H1 (cell line): Measurements from ENCODE around the gene PSME1. TPM values are rescaled to one million over a fixed set of nuclear protein-coding genes. Genes with fewer than 3 reads are reported as not detected.

Experiments used
- CTCF ChIA-PET: fragments of 300-600 bp; sonication (Branson Sonifier 250); formaldehyde crosslinking; loops from one replicate; lab custom pipeline; 2021; ENCODE audit not compliant: partially characterized antibody; lab: Charles Lee
- POLR2A ChIA-PET: fragments of 300-600 bp; sonication (Branson Sonifier 250); formaldehyde crosslinking; loops from one replicate; lab custom pipeline; 2021; ENCODE audit warnings: inconsistent platforms; ENCODE audit not compliant: partially characterized antibody; lab: Charles Lee
- DNase-seq, 2 experiments: peaks; one replicate each; pipeline versions ENCODE4 v3.0.0 to v3.0.0-alpha.2; 2010 to 2022; ENCODE audit warnings: low spot score in 2 of 2, low read depth in 1 of 2, mixed read lengths in 1 of 2
- FAIRE-seq: peaks from 2 replicates; lab custom pipeline; 2011; peaks lifted over from hg19 to GRCh38; lab: Jason Lieb, UNC
- H2AFZ ChIP-seq: 2 replicates; pipeline ENCODE4 v1.8.1; 2012; ENCODE audit warnings: low read length, inconsistent platforms
- H2AK5ac ChIP-seq: 2 replicates; pipeline ENCODE4 v1.6.1; 2013; ENCODE audit warnings: low read depth, low read length
- H2BK120ac ChIP-seq: replicated peaks from 2 replicates; pipeline ENCODE3; 2013; ENCODE audit warnings: low read depth, low read length, inconsistent platforms
- H2BK12ac ChIP-seq: 2 replicates; pipeline ENCODE4 v1.6.1; 2013; ENCODE audit warnings: low read depth, low read length
- H2BK15ac ChIP-seq: 2 replicates; pipeline ENCODE4 v1.6.1; 2013; ENCODE audit warnings: low read length
- H2BK20ac ChIP-seq: 2 replicates; pipeline ENCODE4 v1.6.1; 2013; ENCODE audit warnings: low read length
- H2BK5ac ChIP-seq: 2 replicates; pipeline ENCODE4 v1.6.1; 2013; ENCODE audit warnings: low read depth, low read length
- H3K14ac ChIP-seq: 2 replicates; pipeline ENCODE4 v1.6.1; 2013; ENCODE audit warnings: inconsistent platforms; ENCODE audit not compliant: insufficient read length
- H3K18ac ChIP-seq: 2 replicates; pipeline ENCODE4 v1.6.1; 2013; ENCODE audit warnings: low read length; ENCODE audit errors: extremely low read depth
- H3K23ac ChIP-seq: 2 replicates; pipeline ENCODE4 v1.6.1; 2013; ENCODE audit warnings: inconsistent platforms; ENCODE audit not compliant: insufficient read length
- H3K23me2 ChIP-seq: 2 replicates; pipeline ENCODE4 v1.6.1; 2013; ENCODE audit warnings: low read depth, low read length
- H3K27ac ChIP-seq: 2 replicates; pipeline ENCODE4 v1.6.1; 2011; ENCODE audit warnings: low read depth, low read length, inconsistent platforms
- H3K27me3 ChIP-seq, 4 experiments: replicated peaks in 1 of 4; 1 replicate in 1 of 4; 2 replicates in 3 of 4; pipeline versions ENCODE4 v1.6.1 to v1.8.1; 2011 to 2013; ENCODE audit warnings: low read length in 3 of 4, mild to moderate bottlenecking in 3 of 4, inconsistent platforms in 2 of 4, mixed read lengths in 2 of 4, moderate library complexity in 1 of 4; ENCODE audit not compliant: control insufficient read depth in 3 of 4, insufficient read depth in 3 of 4; ENCODE audit errors: extremely low read depth in 1 of 4
- H3K36me3 ChIP-seq, 4 experiments: 2 replicates each; pipeline versions ENCODE4 v1.6.1 to v1.8.1; 2011 to 2013; ENCODE audit warnings: mild to moderate bottlenecking in 4 of 4, low read length in 3 of 4, moderate library complexity in 2 of 4, control low read depth in 1 of 4, inconsistent platforms in 1 of 4; ENCODE audit not compliant: insufficient read depth in 4 of 4, control insufficient read depth in 2 of 4
- H3K4ac ChIP-seq: replicated peaks from 2 replicates; pipeline ENCODE3; 2013; ENCODE audit warnings: low read length, low read depth, mixed read lengths, inconsistent platforms; ENCODE audit not compliant: insufficient read length
- H3K4me1 ChIP-seq, 4 experiments: replicated peaks in 1 of 4; 1 replicate in 1 of 4; 2 replicates in 3 of 4; pipeline versions ENCODE4 v1.6.1 to v1.8.1; 2011 to 2013; ENCODE audit warnings: low read length in 3 of 4, inconsistent platforms in 2 of 4, mixed read lengths in 1 of 4; ENCODE audit not compliant: insufficient read depth in 4 of 4, control insufficient read depth in 3 of 4
- H3K4me2 ChIP-seq, 2 experiments: 2 replicates each; pipeline versions ENCODE4 v1.6.1 to v1.8.1; 2011 to 2013; ENCODE audit warnings: low read depth in 2 of 2, low read length in 2 of 2, control low read depth in 1 of 2, inconsistent platforms in 1 of 2, mild to moderate bottlenecking in 1 of 2; ENCODE audit not compliant: insufficient read depth in 1 of 2
- H3K4me3 ChIP-seq, 4 experiments: fragments of 200-600, 300-600 bp in 1 of 4; sonication (generic), shearing (Covaris generic), sonication (Bioruptor Twin) in 1 of 4; 2 replicates each; pipeline versions ENCODE4 v1.5.1 to v1.8.1; 2011 to 2016; ENCODE audit warnings: low read length in 4 of 4, low read depth in 3 of 4, control low read depth in 2 of 4, inconsistent platforms in 2 of 4, mild to moderate bottlenecking in 2 of 4, mixed read lengths in 1 of 4, moderate library complexity in 1 of 4; ENCODE audit not compliant: insufficient read depth in 2 of 4; ENCODE audit errors: extremely low read depth in 1 of 4
- H3K56ac ChIP-seq: replicated peaks from 2 replicates; pipeline ENCODE3; 2013; ENCODE audit warnings: low read depth, mild to moderate bottlenecking, mixed read lengths, low read length, inconsistent platforms; ENCODE audit not compliant: insufficient read length
- H3K79me1 ChIP-seq: 2 replicates; pipeline ENCODE4 v1.6.1; 2013; ENCODE audit warnings: low read depth, low read length, control low read depth
- H3K79me2 ChIP-seq, 2 experiments: 2 replicates each; pipeline versions ENCODE4 v1.6.1 to v1.8.1; 2012 to 2013; ENCODE audit warnings: low read length in 2 of 2, mild to moderate bottlenecking in 2 of 2, inconsistent platforms in 1 of 2; ENCODE audit not compliant: insufficient read depth in 2 of 2, control insufficient read depth in 1 of 2
- H3K9ac ChIP-seq, 4 experiments: replicated peaks in 1 of 4; 1 replicate in 1 of 4; 2 replicates in 3 of 4; pipeline versions ENCODE4 v1.6.1 to v1.8.1; 2011 to 2013; ENCODE audit warnings: low read depth in 3 of 4, low read length in 3 of 4, control low read depth in 2 of 4, mild to moderate bottlenecking in 2 of 4, moderate library complexity in 2 of 4, inconsistent platforms in 1 of 4; ENCODE audit errors: extremely low read depth in 1 of 4
- H3K9me3 ChIP-seq, 2 experiments: 2 replicates each; pipeline versions ENCODE4 v1.6.1 to v1.8.1; 2012 to 2013; ENCODE audit warnings: mild to moderate bottlenecking in 2 of 2, moderate library complexity in 2 of 2, control low read depth in 1 of 2, inconsistent platforms in 1 of 2, low read depth in 1 of 2, low read length in 1 of 2, mixed read lengths in 1 of 2; ENCODE audit not compliant: insufficient read depth in 2 of 2
- H4K20me1 ChIP-seq, 2 experiments: replicated peaks in 1 of 2; 2 replicates each; pipeline versions ENCODE3 to v1.8.1; 2011 to 2013; ENCODE audit warnings: inconsistent platforms in 2 of 2, low read length in 2 of 2, mild to moderate bottlenecking in 1 of 2; ENCODE audit not compliant: insufficient read depth in 2 of 2, control insufficient read depth in 1 of 2
- H4K5ac ChIP-seq: 2 replicates; pipeline ENCODE4 v1.6.1; 2013; ENCODE audit warnings: low read length, low read depth, mixed read lengths, inconsistent platforms; ENCODE audit not compliant: insufficient read length
- H4K8ac ChIP-seq: 2 replicates; pipeline ENCODE4 v1.8.0; 2013; ENCODE audit warnings: mild to moderate bottlenecking, moderate library complexity, low read length, inconsistent platforms; ENCODE audit not compliant: insufficient read depth; ENCODE audit errors: extremely low read depth
- H4K91ac ChIP-seq: replicated peaks from 2 replicates; pipeline ENCODE3; 2013; ENCODE audit warnings: low read length, mixed read lengths, inconsistent platforms; ENCODE audit not compliant: insufficient read length
- GTF2F1 ChIP-seq: IDR thresholded peaks from 2 replicates; pipeline ENCODE4 v1.6.1; 2012; ENCODE audit warnings: low read depth, low read length, improper control_type of control experiment, borderline replicate concordance
- KDM5A ChIP-seq: fragments of 200-600 bp; IDR thresholded peaks from 2 replicates; pipeline ENCODE4 v1.7.1; 2012; ENCODE audit warnings: mild to moderate bottlenecking, low read length, inconsistent platforms, mixed read lengths
- WGBS, 2 experiments: shearing (Covaris generic) in 1 of 2; methylation state at CpG; one replicate each; pipeline versions ENCODE4 v1.1.6 to v1.1.7; 2013 to 2015; ENCODE audit warnings: low lambda C conversion rate in 2 of 2, mixed read lengths in 2 of 2, inconsistent platforms in 1 of 2, low coverage in 1 of 2, missing lambda C conversion rate in 1 of 2; ENCODE audit not compliant: insufficient replicate concordance in 2 of 2, insufficient coverage in 1 of 2, insufficient read length in 1 of 2; ENCODE audit errors: extremely low coverage in 1 of 2, missing lambda C conversion rate in 1 of 2; 5-methylcytosine and 5-hydroxymethylcytosine counted together
- polyA plus RNA-seq, 7 experiments: library from polyadenylated mRNA; depleted of rRNA in 3 of 7; stranded (reverse) in 5 of 7; unstranded in 2 of 7; fragments of >200 nt in 5 of 7; fragments of 200-250 nt in 2 of 7; gene quantifications; 1 replicate in 5 of 7; 2 replicates in 1 of 7; 4 replicates in 1 of 7; pipeline versions ENCODE4 v1.2.1 to v1.2.3, GENCODE V29; 2011 to 2013; ENCODE audit warnings: missing spikeins in 2 of 7, mixed read lengths in 2 of 7
- total RNA-seq: library from RNA; stranded (reverse); fragmentation: NEBNext Ultra II Directional; extraction: Animal tissue kit (Norgen Biotek cat#: 25700); gene quantifications from 2 replicates; pipeline ENCODE4 v1.2.1, GENCODE V29; 2021
- TF ChIP-seq, protein P1 (sequence below): IDR thresholded peaks from 2 replicates; pipeline ENCODE4 v1.6.1; 2012; ENCODE audit warnings: low read length, inconsistent platforms
- TF ChIP-seq, protein P2 (sequence below): IDR thresholded peaks from 2 replicates; pipeline ENCODE4 v1.6.1; 2011; ENCODE audit warnings: low read depth, mild to moderate bottlenecking, low read length; ENCODE audit not compliant: insufficient read depth

PSME1 gene
- total and polyA plus RNA-seq, 2 of the 8 experiments (the other 6 are each of a cell fraction or from before 2014, with no cell fraction given) = 74.9 to 85.9 TPM

DNA sequence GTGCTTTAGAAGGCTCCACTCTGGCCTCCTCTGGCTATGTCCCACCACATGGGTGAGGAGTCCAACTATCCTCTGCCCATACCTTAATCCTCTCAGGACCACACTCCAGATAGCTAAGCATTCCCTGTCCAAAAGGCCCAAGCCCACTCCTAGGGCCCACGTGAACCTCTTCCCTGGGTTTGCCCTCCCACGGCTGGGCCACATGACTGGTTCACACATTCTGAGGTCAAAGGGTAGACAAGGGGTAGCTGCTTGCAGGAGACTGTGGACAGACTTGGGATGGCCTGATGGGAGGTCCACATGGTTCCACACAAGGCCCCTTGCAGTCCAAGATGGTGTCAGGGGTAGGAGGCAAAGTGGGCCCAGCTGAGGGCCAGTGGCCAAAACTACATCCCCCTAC, 47.9 kb upstream of the PSME1 start:
- no peak overlapping the region for H2AFZ ChIP-seq
- no peak overlapping the region for H4K5ac ChIP-seq
- ChIA-PET CTCF (interaction anchor here (0.6 to 12.8 kb wide), 7 partner anchors 11 to 721 kb away, joined by 3 to 316 read pairs (median 5); partner anchors contain the start of genes CARMIL3, CPNE6 and PSME1), POLR2A (interaction anchor here (1.3 to 23.9 kb wide), 3 partner anchors 15 to 27 kb away, joined by 3 to 626 read pairs (median 259); partner anchors contain the start of gene CPNE6)
- no peak overlapping the region for H2BK20ac ChIP-seq
- no peak overlapping the region for H3K9ac ChIP-seq
- no peak overlapping the region for H3K4me3 ChIP-seq
- H3K23me2 ChIP-seq = no peaks in the 10 kb centered on the region
- no peaks in the 10 kb centered on the region for H3K36me3 ChIP-seq
- H3K14ac ChIP-seq = no peak overlapping the region
- H3K56ac ChIP-seq = no peak overlapping the region
- H3K4ac ChIP-seq = no peak overlapping the region
- no peak overlapping the region for H3K4me2 ChIP-seq
- H3K18ac ChIP-seq = no peak overlapping the region
- H3K23ac ChIP-seq = no peak overlapping the region
- H3K79me2 ChIP-seq = no peaks in the 10 kb centered on the region
- H2AK5ac ChIP-seq = no peak overlapping the region
- H3K4me1 ChIP-seq = peaks cover 0 to 2% (median under 1%) of the 10 kb centered on the region in 4 experiments; a peak in 2 of 7 replicates
- H3K79me1 ChIP-seq = no peaks in the 10 kb centered on the region
- FAIRE-seq (no peak), DNase-seq (no peak)
- H2BK12ac ChIP-seq = peak overlapping the region; percentile 10; the same call in 1 of the 2 replicates
- no peak overlapping the region for H4K8ac ChIP-seq
- no peaks in the 10 kb centered on the region for H3K9me3 ChIP-seq
- H2BK120ac ChIP-seq = no peak overlapping the region
- no peak overlapping the region for H2BK5ac ChIP-seq
- H3K27me3 ChIP-seq = no peaks in the 10 kb centered on the region; a peak in 1 of 7 replicates
- 0 out of 2 replicates have a peak overlapping the region, but pooled peaks have one; percentile 1 for H2BK15ac ChIP-seq
- no peak overlapping the region for H3K27ac ChIP-seq
- 89% methylated on average over 2 of the region's 2 CpGs; no CpG with 5 or more reads in 1 of the 2 experiments for WGBS, 2 experiments
- no peaks in the 10 kb centered on the region for H4K20me1 ChIP-seq
- no peak overlapping the region for H4K91ac ChIP-seq
- TF ChIP-seq, protein P1, sequence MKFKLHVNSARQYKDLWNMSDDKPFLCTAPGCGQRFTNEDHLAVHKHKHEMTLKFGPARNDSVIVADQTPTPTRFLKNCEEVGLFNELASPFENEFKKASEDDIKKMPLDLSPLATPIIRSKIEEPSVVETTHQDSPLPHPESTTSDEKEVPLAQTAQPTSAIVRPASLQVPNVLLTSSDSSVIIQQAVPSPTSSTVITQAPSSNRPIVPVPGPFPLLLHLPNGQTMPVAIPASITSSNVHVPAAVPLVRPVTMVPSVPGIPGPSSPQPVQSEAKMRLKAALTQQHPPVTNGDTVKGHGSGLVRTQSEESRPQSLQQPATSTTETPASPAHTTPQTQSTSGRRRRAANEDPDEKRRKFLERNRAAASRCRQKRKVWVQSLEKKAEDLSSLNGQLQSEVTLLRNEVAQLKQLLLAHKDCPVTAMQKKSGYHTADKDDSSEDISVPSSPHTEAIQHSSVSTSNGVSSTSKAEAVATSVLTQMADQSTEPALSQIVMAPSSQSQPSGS = no peak
- TF ChIP-seq GTF2F1 (no peak), KDM5A (no peak)
- TF ChIP-seq, protein P2, sequence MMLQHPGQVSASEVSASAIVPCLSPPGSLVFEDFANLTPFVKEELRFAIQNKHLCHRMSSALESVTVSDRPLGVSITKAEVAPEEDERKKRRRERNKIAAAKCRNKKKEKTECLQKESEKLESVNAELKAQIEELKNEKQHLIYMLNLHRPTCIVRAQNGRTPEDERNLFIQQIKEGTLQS = no peak
